H9 (cell line): ENCODE measurements around the gene TOMM22. TPM values are rescaled to one million over a fixed set of nuclear protein-coding genes. Genes with fewer than 3 reads are reported as not detected.

ENCODE experiments used
- DNase-seq: peaks from one replicate; pipeline ENCODE4 v3.0.0-alpha.2; 2017
- H2AFZ ChIP-seq: one replicate; pipeline ENCODE4 v1.6.1; 2013; ENCODE audit warnings: mild to moderate bottlenecking, low read length, control low read depth, moderate library complexity
- H2AK5ac ChIP-seq: 2 replicates; pipeline ENCODE4 v1.6.1; 2013; ENCODE audit warnings: low read length, control low read depth, mixed read lengths; ENCODE audit not compliant: insufficient read length
- H2BK120ac ChIP-seq: one replicate; pipeline ENCODE4 v1.6.1; 2013; ENCODE audit warnings: low read depth, mild to moderate bottlenecking, low read length, control low read depth, inconsistent platforms; ENCODE audit not compliant: poor library complexity, severe bottlenecking
- H2BK12ac ChIP-seq: 2 replicates; pipeline ENCODE4 v1.6.1; 2013; ENCODE audit warnings: low read length, control low read depth, mixed read lengths, low read depth; ENCODE audit not compliant: insufficient read length
- H2BK15ac ChIP-seq: 2 replicates; pipeline ENCODE4 v1.6.1; 2013; ENCODE audit warnings: low read depth, low read length, control low read depth
- H2BK20ac ChIP-seq: one replicate; pipeline ENCODE4 v1.6.1; 2013; ENCODE audit warnings: low read depth, mild to moderate bottlenecking, low read length, control low read depth, inconsistent platforms; ENCODE audit not compliant: poor library complexity, severe bottlenecking
- H2BK5ac ChIP-seq: 2 replicates; pipeline ENCODE4 v1.6.1; 2013; ENCODE audit warnings: low read length, control low read depth, mixed read lengths; ENCODE audit not compliant: insufficient read length
- H3K14ac ChIP-seq: 2 replicates; pipeline ENCODE4 v1.6.1; 2013; ENCODE audit warnings: low read length, control low read depth; ENCODE audit not compliant: insufficient read depth
- H3K18ac ChIP-seq: 2 replicates; pipeline ENCODE4 v1.6.1; 2013; ENCODE audit warnings: low read depth, mild to moderate bottlenecking, mixed read lengths, low read length, control low read depth; ENCODE audit not compliant: insufficient read length
- H3K23ac ChIP-seq: 2 replicates; pipeline ENCODE4 v1.6.1; 2013; ENCODE audit warnings: low read length, control low read depth, mixed read lengths, low read depth; ENCODE audit not compliant: insufficient read length
- H3K23me2 ChIP-seq: 2 replicates; pipeline ENCODE4 v1.6.1; 2013; ENCODE audit warnings: low read depth, mild to moderate bottlenecking, mixed read lengths, low read length, control low read depth; ENCODE audit not compliant: insufficient read length, poor library complexity, severe bottlenecking
- H3K27ac ChIP-seq: 2 replicates; pipeline ENCODE4 v1.5.1; 2013; ENCODE audit warnings: low read length, control low read depth, mixed read lengths, low read depth; ENCODE audit not compliant: insufficient read length
- H3K27me3 ChIP-seq: 2 replicates; pipeline ENCODE4 v1.6.1; 2013; ENCODE audit warnings: low read length, control low read depth, inconsistent platforms; ENCODE audit not compliant: insufficient read depth
- H3K4ac ChIP-seq: 2 replicates; pipeline ENCODE4 v1.6.1; 2013; ENCODE audit warnings: low read depth, mild to moderate bottlenecking, control low read depth, inconsistent platforms, low read length, moderate library complexity
- H3K4me1 ChIP-seq: 2 replicates; pipeline ENCODE4 v1.6.1; 2013; ENCODE audit warnings: low read length, control low read depth, inconsistent platforms; ENCODE audit not compliant: insufficient read depth
- H3K4me2 ChIP-seq: 2 replicates; pipeline ENCODE4 v1.6.1; 2013; ENCODE audit warnings: low read length, control low read depth, mixed read lengths; ENCODE audit not compliant: insufficient read length, insufficient read depth
- H3K56ac ChIP-seq: 2 replicates; pipeline ENCODE4 v1.6.1; 2013; ENCODE audit warnings: low read depth, mild to moderate bottlenecking, mixed read lengths, low read length, control low read depth; ENCODE audit not compliant: insufficient read length
- H3K79me1 ChIP-seq: 2 replicates; pipeline ENCODE4 v1.6.1; 2013; ENCODE audit warnings: low read depth, mild to moderate bottlenecking, moderate library complexity, low read length, control low read depth, inconsistent platforms; ENCODE audit not compliant: insufficient read depth, poor library complexity, severe bottlenecking
- H3K79me2 ChIP-seq: 2 replicates; pipeline ENCODE4 v1.6.1; 2013; ENCODE audit warnings: low read length, control low read depth, inconsistent platforms; ENCODE audit not compliant: insufficient read depth
- H3K9ac ChIP-seq: 2 replicates; pipeline ENCODE4 v1.6.1; 2013; ENCODE audit warnings: low read length, control low read depth, mixed read lengths; ENCODE audit not compliant: insufficient read length; ENCODE audit errors: extremely low read depth
- H3K9me3 ChIP-seq: one replicate; pipeline ENCODE4 v1.6.1; 2013; ENCODE audit warnings: low read depth, low read length, inconsistent platforms; ENCODE audit not compliant: control insufficient read depth
- H3T11ph ChIP-seq: one replicate; pipeline ENCODE4 v1.6.1; 2013; ENCODE audit warnings: mild to moderate bottlenecking, low read length, control low read depth, inconsistent platforms
- H4K20me1 ChIP-seq: one replicate; pipeline ENCODE4 v1.6.1; 2013; ENCODE audit not compliant: control insufficient read depth, insufficient read length, insufficient read depth
- H4K5ac ChIP-seq: 2 replicates; pipeline ENCODE4 v1.6.1; 2013; ENCODE audit warnings: low read depth, mild to moderate bottlenecking, mixed read lengths, low read length, control low read depth; ENCODE audit not compliant: insufficient read length
- H4K8ac ChIP-seq: replicated peaks from 2 replicates; pipeline ENCODE4 v1.6.1; 2013; ENCODE audit warnings: low read length, control low read depth, mixed read lengths, low read depth; ENCODE audit not compliant: insufficient read length
- H4K91ac ChIP-seq: 2 replicates; pipeline ENCODE4 v1.6.1; 2013; ENCODE audit warnings: low read depth, mild to moderate bottlenecking, moderate library complexity, mixed read lengths, low read length, control low read depth; ENCODE audit not compliant: insufficient read length
- H3K27ac Mint-ChIP-seq, 3 experiments: 2 replicates in 2 of 3; 3 replicates in 1 of 3; pipeline ENCODE4 v1.8.0; 2020 to 2021; ENCODE audit warnings: mixed read lengths in 3 of 3, mild to moderate bottlenecking in 1 of 3, moderate library complexity in 1 of 3
- H3K27me3 Mint-ChIP-seq: 2 replicates; pipeline ENCODE4 v1.8.0; 2021; ENCODE audit warnings: low read depth, mild to moderate bottlenecking, moderate library complexity, mixed read lengths
- H3K36me3 Mint-ChIP-seq, 3 experiments: 2 replicates in 2 of 3; 3 replicates in 1 of 3; pipeline ENCODE4 v1.8.0; 2020 to 2021; ENCODE audit warnings: low read depth in 3 of 3, mixed read lengths in 3 of 3; ENCODE audit not compliant: insufficient read depth in 1 of 3
- H3K4me1 Mint-ChIP-seq, 2 experiments: 2 replicates each; pipeline ENCODE4 v1.8.0; 2020; ENCODE audit warnings: mixed read lengths in 2 of 2
- H3K4me3 Mint-ChIP-seq, 2 experiments: 2 replicates in 1 of 2; 3 replicates in 1 of 2; pipeline ENCODE4 v1.8.0; 2020 to 2021; ENCODE audit warnings: mild to moderate bottlenecking in 2 of 2, mixed read lengths in 2 of 2, moderate library complexity in 1 of 2
- H3K9me3 Mint-ChIP-seq, 2 experiments: 2 replicates in 1 of 2; 3 replicates in 1 of 2; pipeline ENCODE4 v1.8.0; 2020; ENCODE audit warnings: mild to moderate bottlenecking in 2 of 2, mixed read lengths in 2 of 2, moderate library complexity in 1 of 2
- CTCF ChIP-seq: fragments of 200-600 bp; sonication (generic); conservative IDR thresholded peaks from 3 replicates; pipeline ENCODE4 v1.8.0; 2021; ENCODE audit warnings: antibody characterized with exemption, mild to moderate bottlenecking
- WGBS: extraction: QIAGEN DNeasy Blood & Tissue Kit; methylation state at CpG from one replicate; pipeline ENCODE4 v1.1.7; 2013; ENCODE audit warnings: missing lambda C conversion rate, low lambda C conversion rate, mixed read lengths; ENCODE audit not compliant: insufficient read length; ENCODE audit errors: extremely low coverage; 5-methylcytosine and 5-hydroxymethylcytosine counted together
- total RNA-seq: library from RNA; stranded (reverse); gene quantifications from 2 replicates; pipeline ENCODE4 v1.2.1, GENCODE V29; 2021

The TOMM22 gene
- total RNA-seq, 1 experiment from 2014 or later: 128 TPM

GRCh38 chr22:38730411-38730871, 48.7 kb downstream of the TOMM22 start:
- Histone ChIP-seq H2BK120ac (no peak overlapping the region), H4K20me1 (no peaks in the 10 kb centered on the region), H3K79me1 (no peaks in the 10 kb centered on the region), H3K23me2 (no peaks in the 10 kb centered on the region), H3K9ac (no peak overlapping the region), H4K5ac (no peak overlapping the region), H3K79me2 (no peaks in the 10 kb centered on the region), H2AK5ac (no peak overlapping the region), H3K14ac (no peak overlapping the region), H2BK12ac (no peak overlapping the region), H2AFZ (no peak overlapping the region), H2BK20ac (no peak overlapping the region), H3K56ac (no peak overlapping the region), H3K9me3 (no peaks in the 10 kb centered on the region), H4K8ac (no peak overlapping the region), H3K27ac (no peak overlapping the region), H4K91ac (no peak overlapping the region), H3K23ac (no peak overlapping the region), H2BK5ac (no peak overlapping the region), H3T11ph (no peak overlapping the region), H2BK15ac (no peak overlapping the region), H3K4me1 (no peaks in the 10 kb centered on the region), H3K27me3 (no peaks in the 10 kb centered on the region), H3K4me2 (no peak overlapping the region), H3K4ac (no peak overlapping the region), H3K18ac (no peak overlapping the region)
- Mint-ChIP-seq H3K27me3 (no peaks in the 10 kb centered on the region), H3K4me1 (0 out of 4 replicates have a peak, but pooled peaks cover 0 to 3% of the 10 kb centered on the region in 2 experiments), H3K9me3 (no peaks in the 10 kb centered on the region), H3K4me3 (no peak overlapping the region), H3K27ac (no peak overlapping the region), H3K36me3 (peaks cover 40 to 98% (median 76%) of the 10 kb centered on the region in 3 experiments; a peak in 6 of 7 replicates)
- no peak for DNase-seq
- TF ChIP-seq CTCF: no peak
- no CpG with 5 or more reads among the region's 13 CpGs for WGBS
